Measurements from ENCODE around the gene ANKRD13B. TPM values are rescaled to one million over a fixed set of nuclear protein-coding genes. Genes with fewer than 3 reads are reported as not detected.

Gene ANKRD13B
- polyA plus RNA-seq, 5 donors: 8.1 to 14.0 (median 9.4) TPM

- DNase-seq: no peak
Measured at GRCh38 chr17:29616300-29617048, 23.5 kb downstream of the ANKRD13B start.

GRCh38 chr17:29617125-29617480 lies 24.2 kb downstream of the ANKRD13B start:
- DNase-seq: no peak

DNA sequence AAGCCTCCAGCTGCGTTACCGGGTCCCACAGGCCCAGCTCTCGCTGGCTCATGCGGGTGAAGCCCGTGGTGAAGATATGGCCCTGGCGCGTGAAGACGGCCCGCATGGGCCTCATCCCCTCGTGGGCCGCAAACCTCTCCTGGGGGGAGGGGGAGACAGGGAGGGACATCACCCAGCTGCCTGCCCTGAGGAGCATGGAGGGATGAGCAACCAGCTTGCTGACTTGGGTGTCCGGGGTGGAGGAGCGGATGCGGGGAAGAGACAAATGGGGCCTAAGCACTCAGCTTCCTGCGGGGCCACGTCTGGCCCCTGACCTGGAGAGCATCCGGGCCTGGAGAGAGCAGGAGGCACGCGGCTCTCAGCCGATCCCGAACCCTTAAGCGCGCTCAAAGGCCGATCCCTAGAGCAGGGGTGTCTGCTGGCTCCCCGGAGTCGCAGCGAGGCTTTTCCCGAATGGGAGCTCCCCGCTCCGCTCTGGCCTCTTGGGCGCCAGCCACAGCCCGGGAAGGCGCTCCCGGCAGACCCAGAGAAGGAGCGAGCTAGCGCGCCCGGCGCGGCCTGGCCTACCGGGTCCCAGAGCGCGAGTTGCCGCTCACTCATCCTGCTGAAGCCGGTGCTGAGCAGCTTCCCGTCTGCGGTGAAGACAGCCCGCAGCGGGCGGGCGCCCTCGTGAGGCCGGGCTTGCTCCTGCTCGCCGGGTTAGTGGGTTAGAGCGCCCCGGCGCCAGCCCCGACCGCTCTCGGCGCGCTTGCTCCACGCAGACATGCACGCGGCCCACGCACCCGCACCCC lies 24.7 kb downstream of the ANKRD13B start:
- no peak for DNase-seq

GRCh38 chr17:29618272-29619065 lies 25.5 kb downstream of the ANKRD13B start:
- no peak for DNase-seq

DNA sequence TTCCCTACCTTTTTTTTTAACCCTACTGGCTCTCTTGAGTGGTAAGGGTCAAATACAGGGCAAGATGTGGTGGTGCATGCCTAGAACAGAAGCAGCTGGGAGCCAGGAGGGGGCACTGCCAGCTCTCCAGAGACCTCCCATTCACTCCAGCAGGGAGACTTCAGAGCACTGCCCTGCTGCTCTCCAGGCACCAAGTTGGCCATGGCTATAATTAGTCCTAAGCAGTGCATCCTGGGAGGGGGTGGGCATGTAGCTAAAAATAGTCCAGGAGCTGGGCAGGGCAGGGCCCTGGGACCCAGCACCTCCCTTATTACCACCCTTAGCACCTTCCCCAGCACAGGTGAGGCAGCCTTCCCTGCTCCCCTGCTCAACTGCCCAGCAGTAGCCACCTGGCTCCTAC lies 26.3 kb downstream of the ANKRD13B start:
- no peak for DNase-seq

DNA sequence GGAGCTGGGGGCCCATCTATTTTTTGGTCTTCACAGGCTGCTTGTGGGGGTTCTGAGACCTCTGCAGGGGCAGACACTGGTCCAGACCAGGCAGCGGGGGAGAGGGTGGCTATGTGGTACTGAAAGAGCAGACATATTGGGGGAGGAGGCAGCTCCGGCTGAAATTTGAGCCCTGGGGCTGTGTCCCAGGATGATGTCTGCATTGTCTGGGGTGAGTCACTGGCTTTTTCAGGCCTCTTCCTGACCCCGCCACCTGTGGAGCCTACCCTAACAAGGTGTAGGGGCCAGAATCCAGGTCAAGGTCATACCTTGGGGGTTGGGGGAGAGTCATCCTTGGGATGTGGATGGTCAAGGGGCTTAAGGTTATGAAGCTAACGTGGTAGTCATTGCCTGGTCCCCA lies 27.3 kb downstream of the ANKRD13B start:
- DNase-seq: no peak

- DNase-seq: no peak
Measured at GRCh38 chr17:29620779-29621500, 28.0 kb downstream of the ANKRD13B start.

DNA sequence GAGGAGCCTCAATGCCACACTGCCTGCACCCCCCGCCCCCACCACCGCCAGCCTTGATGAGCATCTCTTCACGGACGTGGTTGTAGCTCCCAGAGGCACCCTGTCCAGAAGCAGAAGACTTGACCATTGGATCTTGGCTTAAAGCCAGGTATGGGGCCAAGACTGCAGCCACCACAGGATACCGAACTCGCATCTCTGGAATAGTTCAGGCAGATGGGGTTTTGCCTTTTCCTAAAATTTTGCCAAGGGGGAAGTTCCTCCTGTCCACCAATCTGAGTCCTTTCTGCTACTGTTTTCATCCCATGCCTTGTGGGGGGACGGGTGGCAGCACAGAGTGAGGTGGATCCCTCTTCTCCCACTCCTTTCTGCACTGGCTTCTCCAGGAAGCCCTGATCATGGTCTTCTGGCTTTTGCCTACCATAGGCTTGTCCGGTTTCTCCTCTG lies 28.8 kb downstream of the ANKRD13B start:
- no peak for DNase-seq

GRCh38 chr17:29622337-29623282 lies 29.7 kb downstream of the ANKRD13B start, which contains the start of gene CORO6:
Gene CORO6 (minus strand): TSS chr17:29622912. CDS start chr17:29621421, 1,491 bp downstream.
- DNase-seq: no peak

GRCh38 chr17:29623283-29623647 lies 30.3 kb downstream of the ANKRD13B start:
- no peak for DNase-seq

DNA sequence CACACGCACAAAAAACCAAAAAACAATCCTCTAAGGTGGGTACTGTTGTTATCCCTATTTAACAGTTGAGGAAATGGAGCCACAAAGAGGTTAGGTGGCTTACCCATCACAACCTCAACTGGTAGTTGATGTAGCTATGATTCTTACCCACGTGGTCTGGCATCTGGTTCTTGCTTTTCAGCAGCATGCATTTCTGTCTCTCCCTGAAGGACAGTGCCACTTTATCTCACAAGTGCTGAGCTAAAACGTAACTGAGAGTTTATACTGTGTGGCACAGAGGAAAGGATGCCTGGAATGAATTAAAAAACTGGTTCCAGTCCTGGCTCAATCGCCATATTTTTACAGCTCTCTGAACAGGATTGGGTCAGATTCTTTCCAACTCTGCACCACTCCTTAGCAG lies 31.7 kb downstream of the ANKRD13B start:
- no peak for DNase-seq

GRCh38 chr17:29625037-29625750 lies 32.3 kb downstream of the ANKRD13B start:
- DNase-seq: no peak

- no peak for DNase-seq
Measured at GRCh38 chr17:29627951-29628350, 35.0 kb downstream of the ANKRD13B start.

- no peak for DNase-seq
Measured at GRCh38 chr17:29628644-29629043, 35.7 kb downstream of the ANKRD13B start.

- no peak for DNase-seq
Measured at GRCh38 chr17:29629839-29630238, 36.9 kb downstream of the ANKRD13B start.

DNA sequence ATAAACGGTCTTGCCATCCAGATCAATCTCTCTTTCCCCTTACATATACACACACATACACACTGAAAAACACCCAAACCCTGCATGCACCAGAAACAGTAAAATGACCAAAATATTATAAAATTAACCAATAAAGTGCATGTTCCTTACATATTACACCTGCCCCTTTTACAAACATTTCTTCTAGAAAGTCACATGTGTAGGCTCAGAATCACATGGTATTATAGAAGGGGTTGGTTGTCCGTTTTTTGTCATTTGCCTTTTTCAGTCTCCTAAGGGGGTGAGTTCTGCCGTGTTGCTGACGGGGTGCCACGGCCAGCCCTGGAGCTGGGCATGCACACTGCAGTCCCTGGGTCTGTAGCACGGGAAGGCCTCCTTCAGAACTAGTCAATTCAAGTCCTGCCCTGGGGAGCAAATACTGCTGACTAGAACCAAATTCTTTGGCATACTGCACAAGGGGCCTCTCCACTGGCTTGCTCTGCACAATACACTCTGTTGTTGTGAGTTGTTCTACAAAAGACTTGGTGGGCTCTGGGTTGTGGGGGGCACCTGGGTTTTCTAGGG lies 37.8 kb downstream of the ANKRD13B start:
- no peak for DNase-seq

DNA sequence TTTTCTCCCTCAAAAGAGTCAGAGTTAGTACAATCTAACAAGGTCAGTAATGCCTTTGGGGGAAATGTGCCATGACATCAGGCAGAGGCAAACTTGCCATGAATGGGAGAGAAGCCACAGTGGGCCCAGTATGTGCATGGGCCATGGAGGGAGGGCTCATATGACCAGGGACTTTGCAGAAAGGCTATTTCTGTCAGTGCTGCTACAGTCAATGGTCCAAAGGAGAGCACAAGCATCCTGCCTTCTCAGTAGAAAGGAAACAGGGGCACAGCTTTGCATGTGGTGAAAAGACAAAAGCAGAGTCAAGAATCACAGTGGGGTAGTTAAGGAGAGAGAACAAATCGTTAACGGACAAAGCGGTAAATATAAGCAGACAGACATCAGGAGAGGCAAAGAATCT lies 41.0 kb downstream of the ANKRD13B start:
- DNase-seq: no peak

DNA sequence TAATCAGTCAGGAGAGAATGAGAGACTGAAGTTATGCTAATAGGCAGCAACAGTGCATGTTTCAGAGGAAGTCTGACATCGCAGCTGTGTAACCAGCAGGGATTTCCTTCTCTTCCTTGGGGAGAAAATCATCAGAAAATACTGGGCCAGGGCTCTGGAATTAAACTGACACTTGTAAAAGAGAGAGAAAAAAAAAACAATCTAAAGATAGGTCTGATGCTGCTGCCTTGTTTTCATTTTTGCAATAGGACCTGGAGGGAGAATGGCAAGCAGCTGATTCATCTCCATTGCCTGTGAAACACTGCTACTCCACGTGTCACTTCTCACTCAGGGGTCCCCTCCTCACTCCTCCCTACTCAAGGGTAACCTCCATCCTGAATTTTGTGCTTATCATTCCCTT lies 47.5 kb downstream of the ANKRD13B start:
- DNase-seq: no peak

GRCh38 chr17:29640981-29641642 lies 48.2 kb downstream of the ANKRD13B start:
- DNase-seq: no peak
